Trophoblast cell (in vitro differentiated cells and primary cell): ENCODE data around the gene VAMP7.

Source experiments
- DNase-seq, 2 donors: peaks; one replicate each; pipeline ENCODE4 v3.0.0-alpha.2; 2016
- H2AFZ ChIP-seq: 2 replicates; pipeline ENCODE4 v1.6.1; 2013; ENCODE audit warnings: low read length, moderate library complexity, mild to moderate bottlenecking; ENCODE audit not compliant: insufficient read depth, poor library complexity
- H2AK5ac ChIP-seq: 2 replicates; pipeline ENCODE4 v1.6.1; 2013; ENCODE audit warnings: mild to moderate bottlenecking, low read length
- H2BK120ac ChIP-seq: 2 replicates; pipeline ENCODE4 v1.6.1; 2013; ENCODE audit warnings: low read length, mild to moderate bottlenecking, moderate library complexity; ENCODE audit not compliant: insufficient read depth, poor library complexity
- H2BK12ac ChIP-seq: 2 replicates; pipeline ENCODE4 v1.6.1; 2013; ENCODE audit warnings: mild to moderate bottlenecking, low read length, moderate library complexity
- H2BK5ac ChIP-seq: 2 replicates; pipeline ENCODE4 v1.6.1; 2013; ENCODE audit warnings: low read length, low read depth, moderate library complexity, mild to moderate bottlenecking; ENCODE audit not compliant: poor library complexity
- H3K14ac ChIP-seq: 2 replicates; pipeline ENCODE4 v1.6.1; 2013; ENCODE audit warnings: mild to moderate bottlenecking, low read length
- H3K18ac ChIP-seq: 2 replicates; pipeline ENCODE4 v1.6.1; 2013; ENCODE audit warnings: mild to moderate bottlenecking, low read length
- H3K23ac ChIP-seq: 2 replicates; pipeline ENCODE4 v1.6.1; 2013; ENCODE audit warnings: low read length
- H3K27ac ChIP-seq: 2 replicates; pipeline ENCODE4 v1.5.1; 2013; ENCODE audit warnings: low read depth, mild to moderate bottlenecking, inconsistent platforms, low read length, moderate library complexity
- H3K27me3 ChIP-seq: 2 replicates; pipeline ENCODE4 v1.6.1; 2013; ENCODE audit warnings: inconsistent platforms, mild to moderate bottlenecking, low read length, moderate library complexity; ENCODE audit not compliant: insufficient read depth
- H3K36me3 ChIP-seq, 2 experiments: 1 replicate in 1 of 2; 2 replicates in 1 of 2; pipeline ENCODE4 v1.6.1; 2013; ENCODE audit warnings: low read length in 2 of 2, mild to moderate bottlenecking in 2 of 2, moderate library complexity in 1 of 2; ENCODE audit not compliant: insufficient read depth in 2 of 2, control insufficient read depth in 1 of 2
- H3K4ac ChIP-seq: 2 replicates; pipeline ENCODE4 v1.6.1; 2013; ENCODE audit warnings: low read depth, mild to moderate bottlenecking, low read length, moderate library complexity
- H3K4me1 ChIP-seq, 2 experiments: 1 replicate in 1 of 2; 2 replicates in 1 of 2; pipeline ENCODE4 v1.6.1; 2013; ENCODE audit warnings: low read length in 2 of 2, mild to moderate bottlenecking in 2 of 2, moderate library complexity in 1 of 2; ENCODE audit not compliant: insufficient read depth in 2 of 2, control insufficient read depth in 1 of 2
- H3K4me2 ChIP-seq: 2 replicates; pipeline ENCODE4 v1.6.1; 2013; ENCODE audit warnings: inconsistent platforms, mild to moderate bottlenecking, low read length, moderate library complexity
- H3K4me3 ChIP-seq: 2 replicates; pipeline ENCODE4 v1.5.1; 2013; ENCODE audit warnings: mild to moderate bottlenecking, low read depth, low read length, inconsistent platforms
- H3K79me1 ChIP-seq: one replicate; pipeline ENCODE4 v1.6.1; 2013; ENCODE audit warnings: low read length
- H3K79me2 ChIP-seq: 2 replicates; pipeline ENCODE4 v1.6.1; 2013; ENCODE audit warnings: low read length, mild to moderate bottlenecking; ENCODE audit not compliant: control insufficient read depth, insufficient read depth, poor library complexity
- H3K9ac ChIP-seq: 2 replicates; pipeline ENCODE4 v1.6.1; 2013; ENCODE audit warnings: mild to moderate bottlenecking, low read length
- H3K9me3 ChIP-seq: 2 replicates; pipeline ENCODE4 v1.6.1; 2013; ENCODE audit warnings: low read depth, mild to moderate bottlenecking, control low read depth, inconsistent platforms, low read length; ENCODE audit not compliant: insufficient read depth
- H4K12ac ChIP-seq: 2 replicates; pipeline ENCODE4 v1.6.1; 2013; ENCODE audit warnings: low read depth, mild to moderate bottlenecking, low read length, moderate library complexity
- H4K8ac ChIP-seq: 2 replicates; pipeline ENCODE4 v1.6.1; 2013; ENCODE audit warnings: low read depth, mild to moderate bottlenecking, low read length, moderate library complexity
- H4K91ac ChIP-seq: one replicate; pipeline ENCODE4 v1.6.1; 2013; ENCODE audit warnings: low read depth, mild to moderate bottlenecking, low read length, moderate library complexity
- WGBS: extraction: QIAGEN DNeasy Blood & Tissue Kit; methylation state at CpG from one replicate; pipeline ENCODE4 v1.1.7; 2013; ENCODE audit warnings: missing lambda C conversion rate; ENCODE audit not compliant: insufficient read length, insufficient coverage; ENCODE audit errors: extremely low coverage; 5-methylcytosine and 5-hydroxymethylcytosine counted together

The VAMP7 gene

GRCh38 chrX:155954793-155955192, 73.6 kb downstream of the VAMP7 start:
- Histone ChIP-seq H3K9ac (no peak overlapping the region), H4K8ac (no peak overlapping the region), H3K9me3 (peaks cover 15% of the 10 kb centered on the region), H3K4me3 (no peak overlapping the region), H4K12ac (no peak overlapping the region), H2AFZ (no peak overlapping the region), H2BK5ac (no peak overlapping the region), H3K23ac (no peak overlapping the region), H2AK5ac (no peak overlapping the region), H3K27me3 (no peaks in the 10 kb centered on the region), H2BK12ac (no peak overlapping the region), H3K18ac (no peak overlapping the region), H3K79me2 (no peaks in the 10 kb centered on the region), H3K79me1 (peaks cover 3% of the 10 kb centered on the region), H2BK120ac (no peak overlapping the region), H3K27ac (no peak overlapping the region), H3K4me1 (peaks cover 2 to 4% of the 10 kb centered on the region in 2 experiments), H3K4ac (no peak overlapping the region), H3K4me2 (no peak overlapping the region), H3K36me3 (no peaks in the 10 kb centered on the region), H4K91ac (no peak overlapping the region), H3K14ac (no peak overlapping the region)
- no peak for DNase-seq
- no CpG with 5 or more reads among the region's 1 CpG for WGBS

GRCh38 chrX:155956099-155956498, 75.0 kb downstream of the VAMP7 start:
- Histone ChIP-seq H2AK5ac (no peak overlapping the region), H3K9ac (no peak overlapping the region), H3K79me1 (peaks cover 3% of the 10 kb centered on the region), H2AFZ (no peak overlapping the region), H2BK5ac (no peak overlapping the region), H3K79me2 (no peaks in the 10 kb centered on the region), H3K4me3 (no peak overlapping the region), H2BK12ac (no peak overlapping the region), H3K18ac (no peak overlapping the region), H3K9me3 (peaks cover 10% of the 10 kb centered on the region), H3K27ac (no peak overlapping the region), H3K36me3 (no peaks in the 10 kb centered on the region), H3K4me1 (peaks cover 2 to 4% of the 10 kb centered on the region in 2 experiments), H3K4me2 (no peak overlapping the region), H3K14ac (no peak overlapping the region), H3K27me3 (no peaks in the 10 kb centered on the region), H4K91ac (no peak overlapping the region), H4K8ac (no peak overlapping the region), H4K12ac (no peak overlapping the region), H3K23ac (no peak overlapping the region), H2BK120ac (no peak overlapping the region), H3K4ac (no peak overlapping the region)
- no CpG with 5 or more reads among the region's 9 CpGs for WGBS
- no peak for DNase-seq

GRCh38 chrX:155956649-155957048, 75.5 kb downstream of the VAMP7 start:
- Histone ChIP-seq H3K4me3 (no peak overlapping the region), H2BK12ac (no peak overlapping the region)

GRCh38 chrX:155957843-155958242, 76.7 kb downstream of the VAMP7 start:
- Histone ChIP-seq H3K14ac (no peak overlapping the region), H3K9me3 (peaks cover 7% of the 10 kb centered on the region), H3K27ac (peak overlapping the region; percentile 75), H4K91ac (no peak overlapping the region), H2BK5ac (peak overlapping the region; percentile 88), H4K12ac (no peak overlapping the region), H3K36me3 (no peaks in the 10 kb centered on the region), H3K4me3 (no peak overlapping the region), H3K4me1 (peaks cover 2 to 4% of the 10 kb centered on the region in 2 experiments), H2BK12ac (peak overlapping the region; percentile 39), H3K4ac (no peak overlapping the region), H3K79me2 (no peaks in the 10 kb centered on the region), H2AFZ (no peak overlapping the region), H3K79me1 (peaks cover 3% of the 10 kb centered on the region), H3K27me3 (no peaks in the 10 kb centered on the region), H3K4me2 (peak overlapping the region; percentile 16), H2AK5ac (no peak overlapping the region), H3K23ac (no peak overlapping the region), H3K9ac (no peak overlapping the region), H4K8ac (peak overlapping the region; percentile 60), H3K18ac (peak overlapping the region; percentile 59), H2BK120ac (peak overlapping the region; percentile 50)
- no CpG with 5 or more reads among the region's 7 CpGs for WGBS
- no peak for DNase-seq

More at GRCh38 chrX:155956649-155957048, 75.5 kb downstream of the VAMP7 start:
- Histone ChIP-seq H3K4me1 (peaks cover 2 to 4% of the 10 kb centered on the region in 2 experiments), H4K91ac (no peak overlapping the region), H3K79me1 (peaks cover 3% of the 10 kb centered on the region), H3K36me3 (no peaks in the 10 kb centered on the region), H3K18ac (no peak overlapping the region), H3K9ac (no peak overlapping the region), H4K12ac (no peak overlapping the region), H3K23ac (no peak overlapping the region), H2AFZ (no peak overlapping the region), H3K4ac (no peak overlapping the region), H3K9me3 (peaks cover 8% of the 10 kb centered on the region), H3K27ac (no peak overlapping the region), H2BK120ac (no peak overlapping the region), H4K8ac (no peak overlapping the region), H3K4me2 (no peak overlapping the region), H3K27me3 (no peaks in the 10 kb centered on the region), H3K79me2 (no peaks in the 10 kb centered on the region), H3K14ac (no peak overlapping the region), H2AK5ac (no peak overlapping the region), H2BK5ac (no peak overlapping the region)
- no peak for DNase-seq
- no CpG with 5 or more reads among the region's 3 CpGs for WGBS
